H1 (cell line): Measurements from ENCODE around the gene MPP2. TPM values are rescaled to one million over a fixed set of nuclear protein-coding genes. Genes with fewer than 3 reads are reported as not detected.

Experiments used
- CTCF ChIA-PET: fragments of 300-600 bp; sonication (Branson Sonifier 250); formaldehyde crosslinking; loops from one replicate; lab custom pipeline; 2021; ENCODE audit not compliant: partially characterized antibody; lab: Charles Lee
- POLR2A ChIA-PET: fragments of 300-600 bp; sonication (Branson Sonifier 250); formaldehyde crosslinking; loops from one replicate; lab custom pipeline; 2021; ENCODE audit warnings: inconsistent platforms; ENCODE audit not compliant: partially characterized antibody; lab: Charles Lee
- DNase-seq, 2 experiments: peaks; one replicate each; pipeline versions ENCODE4 v3.0.0 to v3.0.0-alpha.2; 2010 to 2022; ENCODE audit warnings: low spot score in 2 of 2, low read depth in 1 of 2, mixed read lengths in 1 of 2
- FAIRE-seq: peaks from 2 replicates; lab custom pipeline; 2011; peaks lifted over from hg19 to GRCh38; lab: Jason Lieb, UNC
- H2AFZ ChIP-seq: 2 replicates; pipeline ENCODE4 v1.8.1; 2012; ENCODE audit warnings: low read length, inconsistent platforms
- H2AK5ac ChIP-seq: 2 replicates; pipeline ENCODE4 v1.6.1; 2013; ENCODE audit warnings: low read depth, low read length
- H2BK120ac ChIP-seq: replicated peaks from 2 replicates; pipeline ENCODE3; 2013; ENCODE audit warnings: low read depth, low read length, inconsistent platforms
- H2BK12ac ChIP-seq: 2 replicates; pipeline ENCODE4 v1.6.1; 2013; ENCODE audit warnings: low read depth, low read length
- H2BK15ac ChIP-seq: 2 replicates; pipeline ENCODE4 v1.6.1; 2013; ENCODE audit warnings: low read length
- H2BK20ac ChIP-seq: 2 replicates; pipeline ENCODE4 v1.6.1; 2013; ENCODE audit warnings: low read length
- H2BK5ac ChIP-seq: 2 replicates; pipeline ENCODE4 v1.6.1; 2013; ENCODE audit warnings: low read depth, low read length
- H3K14ac ChIP-seq: 2 replicates; pipeline ENCODE4 v1.6.1; 2013; ENCODE audit warnings: inconsistent platforms; ENCODE audit not compliant: insufficient read length
- H3K18ac ChIP-seq: 2 replicates; pipeline ENCODE4 v1.6.1; 2013; ENCODE audit warnings: low read length; ENCODE audit errors: extremely low read depth
- H3K23ac ChIP-seq: 2 replicates; pipeline ENCODE4 v1.6.1; 2013; ENCODE audit warnings: inconsistent platforms; ENCODE audit not compliant: insufficient read length
- H3K23me2 ChIP-seq: 2 replicates; pipeline ENCODE4 v1.6.1; 2013; ENCODE audit warnings: low read depth, low read length
- H3K27ac ChIP-seq: 2 replicates; pipeline ENCODE4 v1.6.1; 2011; ENCODE audit warnings: low read depth, low read length, inconsistent platforms
- H3K27me3 ChIP-seq, 4 experiments: replicated peaks in 1 of 4; 1 replicate in 1 of 4; 2 replicates in 3 of 4; pipeline versions ENCODE4 v1.6.1 to v1.8.1; 2011 to 2013; ENCODE audit warnings: low read length in 3 of 4, mild to moderate bottlenecking in 3 of 4, inconsistent platforms in 2 of 4, mixed read lengths in 2 of 4, moderate library complexity in 1 of 4; ENCODE audit not compliant: control insufficient read depth in 3 of 4, insufficient read depth in 3 of 4; ENCODE audit errors: extremely low read depth in 1 of 4
- H3K36me3 ChIP-seq, 4 experiments: 2 replicates each; pipeline versions ENCODE4 v1.6.1 to v1.8.1; 2011 to 2013; ENCODE audit warnings: mild to moderate bottlenecking in 4 of 4, low read length in 3 of 4, moderate library complexity in 2 of 4, control low read depth in 1 of 4, inconsistent platforms in 1 of 4; ENCODE audit not compliant: insufficient read depth in 4 of 4, control insufficient read depth in 2 of 4
- H3K4ac ChIP-seq: replicated peaks from 2 replicates; pipeline ENCODE3; 2013; ENCODE audit warnings: low read length, low read depth, mixed read lengths, inconsistent platforms; ENCODE audit not compliant: insufficient read length
- H3K4me1 ChIP-seq, 4 experiments: replicated peaks in 1 of 4; 1 replicate in 1 of 4; 2 replicates in 3 of 4; pipeline versions ENCODE4 v1.6.1 to v1.8.1; 2011 to 2013; ENCODE audit warnings: low read length in 3 of 4, inconsistent platforms in 2 of 4, mixed read lengths in 1 of 4; ENCODE audit not compliant: insufficient read depth in 4 of 4, control insufficient read depth in 3 of 4
- H3K4me2 ChIP-seq, 2 experiments: 2 replicates each; pipeline versions ENCODE4 v1.6.1 to v1.8.1; 2011 to 2013; ENCODE audit warnings: low read depth in 2 of 2, low read length in 2 of 2, control low read depth in 1 of 2, inconsistent platforms in 1 of 2, mild to moderate bottlenecking in 1 of 2; ENCODE audit not compliant: insufficient read depth in 1 of 2
- H3K4me3 ChIP-seq, 4 experiments: fragments of 200-600, 300-600 bp in 1 of 4; sonication (generic), shearing (Covaris generic), sonication (Bioruptor Twin) in 1 of 4; 2 replicates each; pipeline versions ENCODE4 v1.5.1 to v1.8.1; 2011 to 2016; ENCODE audit warnings: low read length in 4 of 4, low read depth in 3 of 4, control low read depth in 2 of 4, inconsistent platforms in 2 of 4, mild to moderate bottlenecking in 2 of 4, mixed read lengths in 1 of 4, moderate library complexity in 1 of 4; ENCODE audit not compliant: insufficient read depth in 2 of 4; ENCODE audit errors: extremely low read depth in 1 of 4
- H3K56ac ChIP-seq: replicated peaks from 2 replicates; pipeline ENCODE3; 2013; ENCODE audit warnings: low read depth, mild to moderate bottlenecking, mixed read lengths, low read length, inconsistent platforms; ENCODE audit not compliant: insufficient read length
- H3K79me1 ChIP-seq: 2 replicates; pipeline ENCODE4 v1.6.1; 2013; ENCODE audit warnings: low read depth, low read length, control low read depth
- H3K79me2 ChIP-seq, 2 experiments: 2 replicates each; pipeline versions ENCODE4 v1.6.1 to v1.8.1; 2012 to 2013; ENCODE audit warnings: low read length in 2 of 2, mild to moderate bottlenecking in 2 of 2, inconsistent platforms in 1 of 2; ENCODE audit not compliant: insufficient read depth in 2 of 2, control insufficient read depth in 1 of 2
- H3K9ac ChIP-seq, 4 experiments: replicated peaks in 1 of 4; 1 replicate in 1 of 4; 2 replicates in 3 of 4; pipeline versions ENCODE4 v1.6.1 to v1.8.1; 2011 to 2013; ENCODE audit warnings: low read depth in 3 of 4, low read length in 3 of 4, control low read depth in 2 of 4, mild to moderate bottlenecking in 2 of 4, moderate library complexity in 2 of 4, inconsistent platforms in 1 of 4; ENCODE audit errors: extremely low read depth in 1 of 4
- H3K9me3 ChIP-seq, 2 experiments: 2 replicates each; pipeline versions ENCODE4 v1.6.1 to v1.8.1; 2012 to 2013; ENCODE audit warnings: mild to moderate bottlenecking in 2 of 2, moderate library complexity in 2 of 2, control low read depth in 1 of 2, inconsistent platforms in 1 of 2, low read depth in 1 of 2, low read length in 1 of 2, mixed read lengths in 1 of 2; ENCODE audit not compliant: insufficient read depth in 2 of 2
- H4K20me1 ChIP-seq, 2 experiments: replicated peaks in 1 of 2; 2 replicates each; pipeline versions ENCODE3 to v1.8.1; 2011 to 2013; ENCODE audit warnings: inconsistent platforms in 2 of 2, low read length in 2 of 2, mild to moderate bottlenecking in 1 of 2; ENCODE audit not compliant: insufficient read depth in 2 of 2, control insufficient read depth in 1 of 2
- H4K5ac ChIP-seq: 2 replicates; pipeline ENCODE4 v1.6.1; 2013; ENCODE audit warnings: low read length, low read depth, mixed read lengths, inconsistent platforms; ENCODE audit not compliant: insufficient read length
- H4K8ac ChIP-seq: 2 replicates; pipeline ENCODE4 v1.8.0; 2013; ENCODE audit warnings: mild to moderate bottlenecking, moderate library complexity, low read length, inconsistent platforms; ENCODE audit not compliant: insufficient read depth; ENCODE audit errors: extremely low read depth
- H4K91ac ChIP-seq: replicated peaks from 2 replicates; pipeline ENCODE3; 2013; ENCODE audit warnings: low read length, mixed read lengths, inconsistent platforms; ENCODE audit not compliant: insufficient read length
- CHD2 ChIP-seq: IDR thresholded peaks from 2 replicates; pipeline ENCODE4 v1.6.1; 2012; ENCODE audit warnings: low read length, improper control_type of control experiment
- FOSL1 ChIP-seq: IDR thresholded peaks from 2 replicates; pipeline ENCODE4 v1.6.1; 2011; ENCODE audit warnings: mild to moderate bottlenecking, low read depth, low read length, moderate library complexity; ENCODE audit not compliant: insufficient read depth
- KDM1A ChIP-seq: fragments of 200-600, 300-600 bp; sonication (generic); IDR thresholded peaks from 2 replicates; pipeline ENCODE4 v1.7.1; 2016; ENCODE audit warnings: mild to moderate bottlenecking, low read length, borderline replicate concordance
- NANOG ChIP-seq: IDR thresholded peaks from 2 replicates; pipeline ENCODE4 v1.6.1; 2011; ENCODE audit warnings: low read length, low read depth, mild to moderate bottlenecking, inconsistent platforms; ENCODE audit not compliant: insufficient read depth, poor library complexity, severe bottlenecking
- SP4 ChIP-seq: IDR thresholded peaks from 2 replicates; pipeline ENCODE4 v1.6.1; 2012; ENCODE audit warnings: low read length, inconsistent platforms
- TCF12 ChIP-seq: IDR thresholded peaks from 2 replicates; pipeline ENCODE4 v1.6.1; 2011; ENCODE audit warnings: low read depth, mild to moderate bottlenecking, low read length
- WGBS, 2 experiments: shearing (Covaris generic) in 1 of 2; methylation state at CpG; one replicate each; pipeline versions ENCODE4 v1.1.6 to v1.1.7; 2013 to 2015; ENCODE audit warnings: low lambda C conversion rate in 2 of 2, mixed read lengths in 2 of 2, inconsistent platforms in 1 of 2, low coverage in 1 of 2, missing lambda C conversion rate in 1 of 2; ENCODE audit not compliant: insufficient replicate concordance in 2 of 2, insufficient coverage in 1 of 2, insufficient read length in 1 of 2; ENCODE audit errors: extremely low coverage in 1 of 2, missing lambda C conversion rate in 1 of 2; 5-methylcytosine and 5-hydroxymethylcytosine counted together
- polyA plus RNA-seq, 7 experiments: library from polyadenylated mRNA; depleted of rRNA in 3 of 7; stranded (reverse) in 5 of 7; unstranded in 2 of 7; fragments of >200 nt in 5 of 7; fragments of 200-250 nt in 2 of 7; gene quantifications; 1 replicate in 5 of 7; 2 replicates in 1 of 7; 4 replicates in 1 of 7; pipeline versions ENCODE4 v1.2.1 to v1.2.3, GENCODE V29; 2011 to 2013; ENCODE audit warnings: missing spikeins in 2 of 7, mixed read lengths in 2 of 7
- total RNA-seq: library from RNA; stranded (reverse); fragmentation: NEBNext Ultra II Directional; extraction: Animal tissue kit (Norgen Biotek cat#: 25700); gene quantifications from 2 replicates; pipeline ENCODE4 v1.2.1, GENCODE V29; 2021

The MPP2 gene
- total and polyA plus RNA-seq, 2 of the 8 experiments (the other 6 are each of a cell fraction or from before 2014, with no cell fraction given), result 30.9 to 34.1 TPM

GRCh38 chr17:43936434-43936833 lies 29.1 kb upstream of the MPP2 start:
- FAIRE-seq, result no peak
- H4K91ac ChIP-seq, result no peak overlapping the region
- no peaks in the 10 kb centered on the region for H3K79me2 ChIP-seq
- no peaks in the 10 kb centered on the region for H3K36me3 ChIP-seq
- no peak overlapping the region for H3K4me2 ChIP-seq
- H3K9me3 ChIP-seq, result no peaks in the 10 kb centered on the region
- H2BK5ac ChIP-seq, result no peak overlapping the region
- DNase-seq, result no peak
- H3K18ac ChIP-seq, result no peak overlapping the region
- H3K4ac ChIP-seq, result no peak overlapping the region
- no peak overlapping the region for H2AFZ ChIP-seq
- ChIA-PET POLR2A (interaction anchor here (1.3 kb wide), 1 partner anchor 85 kb away, joined by 3 read pairs; no protein-coding TSS in a partner anchor), CTCF (interaction anchor here (0.6 to 13.3 kb wide), 9 partner anchors 10 to 58 kb away, joined by 3 to 416 read pairs (median 7); partner anchors contain the start of genes MPP2 and NAGS)
- WGBS, 2 experiments, result 84% methylated on average over 3 of the region's 3 CpGs; no CpG with 5 or more reads in 1 of the 2 experiments
- H4K5ac ChIP-seq, result no peak overlapping the region
- no peak overlapping the region for H4K8ac ChIP-seq
- H3K14ac ChIP-seq, result no peak overlapping the region
- no peaks in the 10 kb centered on the region for H4K20me1 ChIP-seq
- H2BK120ac ChIP-seq, result no peak overlapping the region
- H2BK15ac ChIP-seq, result no peak overlapping the region
- no peak overlapping the region for H3K27ac ChIP-seq
- H2BK12ac ChIP-seq, result no peak overlapping the region
- no peak overlapping the region for H3K56ac ChIP-seq
- H3K23ac ChIP-seq, result no peak overlapping the region
- H3K27me3 ChIP-seq, result peaks cover 1 to 31% (median 22%) of the 10 kb centered on the region in 4 experiments
- H3K4me1 ChIP-seq, result peaks cover 0 to 15% (median 7%) of the 10 kb centered on the region in 4 experiments; a peak in 6 of 7 replicates
- no peaks in the 10 kb centered on the region for H3K79me1 ChIP-seq
- no peaks in the 10 kb centered on the region; the same call in 1 of the 2 replicates for H3K23me2 ChIP-seq
- no peak for TF ChIP-seq SP4
- TF ChIP-seq FOSL1, result no peak
- TF ChIP-seq KDM1A, result no peak
- no peak for TF ChIP-seq TCF12
- TF ChIP-seq NANOG, result no peak
- no peak for TF ChIP-seq CHD2
- TF ChIP-seq, all 59 proteins: peak for 0
- no peak overlapping the region for H3K4me3 ChIP-seq
- H2BK20ac ChIP-seq, result no peak overlapping the region
- H2AK5ac ChIP-seq, result no peak overlapping the region
- H3K9ac ChIP-seq, result no peak overlapping the region
